ENCODE measurements around the gene KIF21A. TPM values are rescaled to one million over a fixed set of nuclear protein-coding genes. Genes with fewer than 3 reads are reported as not detected.

KIF21A gene
- total and polyA plus RNA-seq, 3 donors from 2014 or later: 13.3 to 89.2 (median 70.2) TPM

DNA sequence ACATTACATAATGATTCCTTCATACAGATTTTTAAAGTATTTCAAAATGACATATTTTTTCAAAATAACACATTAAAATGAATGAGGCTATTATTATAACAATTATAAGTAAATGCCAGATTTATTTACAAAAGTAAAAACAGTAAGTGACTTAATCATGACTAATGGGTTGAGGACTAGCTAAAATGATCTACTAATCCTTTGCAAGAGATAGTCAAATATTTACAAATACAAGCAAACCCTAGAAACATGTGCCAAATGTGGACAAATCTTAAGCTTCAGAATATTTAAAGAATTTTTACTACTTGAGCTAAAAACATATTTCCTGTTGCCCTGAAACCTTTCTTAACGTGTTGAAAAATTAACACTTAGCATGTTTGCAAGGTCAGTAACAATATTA is 74.8 kb downstream of the KIF21A start:
- Histone ChIP-seq H3K36me3 (ENCODE audit: low read depth, missing control alignments) (no peaks in the 10 kb centered on the region), H3K4me1 (no peaks in the 10 kb centered on the region), H3K27ac (no peak overlapping the region), H3K9me3 (no peaks in the 10 kb centered on the region), H3K4me3 (no peak overlapping the region), H3K27me3 (no peaks in the 10 kb centered on the region)
- 26 to 35% methylated on average over 1 of the region's 1 CpG for WGBS, 2 donors
- no peak for DNase-seq
- TF ChIP-seq POLR2A (IDR thresholded peaks at IDR 0.05): no peak
- TF ChIP-seq, protein P1, sequence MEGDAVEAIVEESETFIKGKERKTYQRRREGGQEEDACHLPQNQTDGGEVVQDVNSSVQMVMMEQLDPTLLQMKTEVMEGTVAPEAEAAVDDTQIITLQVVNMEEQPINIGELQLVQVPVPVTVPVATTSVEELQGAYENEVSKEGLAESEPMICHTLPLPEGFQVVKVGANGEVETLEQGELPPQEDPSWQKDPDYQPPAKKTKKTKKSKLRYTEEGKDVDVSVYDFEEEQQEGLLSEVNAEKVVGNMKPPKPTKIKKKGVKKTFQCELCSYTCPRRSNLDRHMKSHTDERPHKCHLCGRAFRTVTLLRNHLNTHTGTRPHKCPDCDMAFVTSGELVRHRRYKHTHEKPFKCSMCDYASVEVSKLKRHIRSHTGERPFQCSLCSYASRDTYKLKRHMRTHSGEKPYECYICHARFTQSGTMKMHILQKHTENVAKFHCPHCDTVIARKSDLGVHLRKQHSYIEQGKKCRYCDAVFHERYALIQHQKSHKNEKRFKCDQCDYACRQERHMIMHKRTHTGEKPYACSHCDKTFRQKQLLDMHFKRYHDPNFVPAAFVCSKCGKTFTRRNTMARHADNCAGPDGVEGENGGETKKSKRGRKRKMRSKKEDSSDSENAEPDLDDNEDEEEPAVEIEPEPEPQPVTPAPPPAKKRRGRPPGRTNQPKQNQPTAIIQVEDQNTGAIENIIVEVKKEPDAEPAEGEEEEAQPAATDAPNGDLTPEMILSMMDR (IDR thresholded peaks at IDR 0.05): no peak
- intact Hi-C loops (cut with DNase I; ENCODE audit: low total_unique reads): no loop called here

DNA sequence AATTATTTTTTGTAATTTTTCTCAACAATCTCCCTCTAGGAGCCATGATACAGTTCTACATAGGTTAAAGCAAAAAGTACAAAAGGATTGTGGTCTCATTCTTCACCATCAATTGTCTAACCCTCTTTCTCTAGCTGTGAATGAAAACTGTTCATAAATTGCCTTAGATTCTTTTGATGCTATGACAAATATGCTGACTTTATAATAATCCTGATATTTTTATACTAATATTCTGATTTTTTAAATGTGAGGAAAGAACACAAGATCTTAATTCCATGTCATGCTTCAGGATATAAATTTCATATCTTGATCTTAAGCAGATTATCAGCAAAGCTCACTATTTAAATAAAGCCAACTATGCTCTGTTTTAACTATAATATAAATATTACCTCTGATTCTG is 75.4 kb downstream of the KIF21A start:
- no peak overlapping the region for H3K27ac ChIP-seq
- DNase-seq: no peak
- no peaks in the 10 kb centered on the region for H3K9me3 ChIP-seq
- H3K36me3 ChIP-seq (ENCODE audit: low read depth, missing control alignments): no peaks in the 10 kb centered on the region
- no peaks in the 10 kb centered on the region for H3K4me1 ChIP-seq
- H3K27me3 ChIP-seq: no peaks in the 10 kb centered on the region
- TF ChIP-seq, protein P1 (IDR thresholded peaks at IDR 0.05): no peak
- TF ChIP-seq POLR2A (IDR thresholded peaks at IDR 0.05): no peak
- intact Hi-C loops (cut with DNase I; ENCODE audit: low total_unique reads): no loop called here
- H3K4me3 ChIP-seq: no peak overlapping the region

DNA sequence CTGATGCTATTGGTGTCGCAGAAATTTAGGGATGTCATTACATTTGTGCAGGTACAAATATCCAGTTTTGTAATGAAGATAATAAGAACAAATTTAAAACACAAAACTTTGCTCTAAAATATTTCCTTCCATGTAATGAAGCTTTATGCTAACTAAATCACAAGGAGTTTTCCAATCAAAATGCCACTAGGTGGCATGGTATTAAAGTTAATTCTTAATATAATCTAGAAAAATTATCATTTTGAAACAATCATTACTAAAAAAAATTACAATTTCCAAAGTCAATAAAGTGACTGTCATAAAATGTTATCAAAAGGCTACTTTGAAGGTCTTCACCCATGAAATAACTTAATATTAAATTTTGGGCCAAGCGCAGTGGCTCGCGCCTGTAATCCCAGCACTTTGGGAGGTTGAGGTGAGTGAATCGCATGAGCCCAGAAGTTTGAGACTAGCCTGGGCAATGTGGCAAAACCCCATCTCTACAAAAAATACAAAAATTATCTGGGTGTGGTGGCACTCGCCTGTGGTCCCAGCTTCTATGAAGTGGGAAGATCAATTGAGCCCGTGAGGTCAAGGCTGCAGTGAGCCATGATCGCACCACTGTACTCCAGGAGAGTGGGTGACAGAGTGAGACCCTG is 77.4 kb downstream of the KIF21A start:
- no peak for DNase-seq
- WGBS, 2 donors: 96% methylated on average over 8 of the region's 8 CpGs
- H3K27me3 ChIP-seq: no peaks in the 10 kb centered on the region
- no peak overlapping the region for H3K27ac ChIP-seq
- intact Hi-C loops (cut with DNase I; ENCODE audit: low total_unique reads): no loop called here
- TF ChIP-seq POLR2A (IDR thresholded peaks at IDR 0.05): no peak
- TF ChIP-seq, protein P1 (IDR thresholded peaks at IDR 0.05): no peak
- no peak overlapping the region for H3K4me3 ChIP-seq
- H3K4me1 ChIP-seq: no peaks in the 10 kb centered on the region
- H3K36me3 ChIP-seq (ENCODE audit: low read depth, missing control alignments): no peaks in the 10 kb centered on the region
- H3K9me3 ChIP-seq: no peaks in the 10 kb centered on the region

DNA sequence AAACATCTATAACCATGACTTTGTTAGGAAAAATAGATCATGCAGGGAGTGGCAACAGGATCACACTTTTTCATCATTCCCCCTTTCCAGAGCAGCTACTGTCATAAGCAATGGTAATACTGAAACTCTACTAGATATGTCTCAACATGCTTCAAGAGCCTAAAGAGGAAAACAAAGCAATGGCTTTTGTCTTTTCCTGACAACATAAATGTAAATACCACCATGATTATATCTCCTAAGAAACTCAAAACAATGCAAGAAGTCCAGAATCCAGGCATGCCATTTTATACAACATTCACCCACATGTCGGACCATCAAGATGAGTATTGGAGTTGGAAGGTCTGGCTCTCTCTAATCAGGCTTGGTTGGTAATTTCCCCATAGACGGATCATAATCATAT is 78.7 kb downstream of the KIF21A start:
- intact Hi-C loops (cut with DNase I; ENCODE audit: low total_unique reads): no loop called here
- 76 to 86% methylated on average over 2 of the region's 2 CpGs for WGBS, 2 donors

More for the DNA sequence above, 78.7 kb downstream of the KIF21A start:
- TF ChIP-seq, protein P1 (IDR thresholded peaks at IDR 0.05): no peak
- no peak for TF ChIP-seq POLR2A (IDR thresholded peaks at IDR 0.05)
- Histone ChIP-seq H3K9me3 (no peaks in the 10 kb centered on the region), H3K36me3 (ENCODE audit: low read depth, missing control alignments) (no peaks in the 10 kb centered on the region), H3K4me1 (no peaks in the 10 kb centered on the region), H3K27me3 (no peaks in the 10 kb centered on the region), H3K27ac (no peak overlapping the region), H3K4me3 (no peak overlapping the region)
- DNase-seq: no peak

Measured in testis (tissue), 3 donors.